Suppressor macrophage treated with lipopolysaccharide for 4 hours (primary cell): Measurements from ENCODE around the gene PHOX2A.

Source experiments
- DNase-seq: peaks from one replicate; pipeline ENCODE4 v3.0.0-alpha.2; 2020

The PHOX2A gene

GRCh38 chr11:72247584-72247983 is 3.6 kb upstream of the PHOX2A start:
- no peak for DNase-seq

- no peak for DNase-seq
Observed at GRCh38 chr11:72245263-72245816, 1.4 kb upstream of the PHOX2A start.

- no peak for DNase-seq
Observed at GRCh38 chr11:72244361-72245262, 636 bp upstream of the PHOX2A start.

- DNase-seq: no peak
Observed at GRCh38 chr11:72243173-72244059, 560 bp downstream of the PHOX2A start.

GRCh38 chr11:72242141-72242540 is 1.8 kb downstream of the PHOX2A start:
- no peak for DNase-seq

- DNase-seq: no peak
Observed at GRCh38 chr11:72241291-72241781, 2.6 kb downstream of the PHOX2A start.

- no peak for DNase-seq
Observed at GRCh38 chr11:72240461-72241290, 3.3 kb downstream of the PHOX2A start.

- DNase-seq: peak; percentile 51
Observed at GRCh38 chr11:72239849-72240460, 4.0 kb downstream of the PHOX2A start.

- peak; percentile 32 for DNase-seq
Observed at GRCh38 chr11:72239313-72239848, 4.6 kb downstream of the PHOX2A start.

GRCh38 chr11:72238492-72239312 is 5.3 kb downstream of the PHOX2A start:
- no peak for DNase-seq

- DNase-seq: peak; percentile 72
Observed at GRCh38 chr11:72238040-72238450, 5.9 kb downstream of the PHOX2A start.

- no peak for DNase-seq
Observed at GRCh38 chr11:72237112-72237931, 6.7 kb downstream of the PHOX2A start.

GRCh38 chr11:72236774-72237111 is 7.2 kb downstream of the PHOX2A start:
- no peak for DNase-seq

- DNase-seq: no peak
Observed at GRCh38 chr11:72236083-72236697, 7.8 kb downstream of the PHOX2A start.

GRCh38 chr11:72235351-72236057 is 8.5 kb downstream of the PHOX2A start:
- no peak for DNase-seq

- no peak for DNase-seq
Observed at GRCh38 chr11:72234920-72235319, 9.1 kb downstream of the PHOX2A start.

GRCh38 chr11:72234514-72234830 is 9.5 kb downstream of the PHOX2A start:
- DNase-seq: no peak

GRCh38 chr11:72233773-72234513 is 10.0 kb downstream of the PHOX2A start:
- no peak for DNase-seq
